RKO (cell line): ENCODE data around the gene WSB1.
"Not testable (repeated sequence)": the region's sequence is repeated elsewhere in the genome, so short reads cannot be mapped to it uniquely, and the experiment has no call there.

Source experiments
- DNase-seq: peaks from one replicate; pipeline ENCODE4 v3.0.0-alpha.2; 2016; ENCODE audit warnings: low spot score

The WSB1 gene, protein sequence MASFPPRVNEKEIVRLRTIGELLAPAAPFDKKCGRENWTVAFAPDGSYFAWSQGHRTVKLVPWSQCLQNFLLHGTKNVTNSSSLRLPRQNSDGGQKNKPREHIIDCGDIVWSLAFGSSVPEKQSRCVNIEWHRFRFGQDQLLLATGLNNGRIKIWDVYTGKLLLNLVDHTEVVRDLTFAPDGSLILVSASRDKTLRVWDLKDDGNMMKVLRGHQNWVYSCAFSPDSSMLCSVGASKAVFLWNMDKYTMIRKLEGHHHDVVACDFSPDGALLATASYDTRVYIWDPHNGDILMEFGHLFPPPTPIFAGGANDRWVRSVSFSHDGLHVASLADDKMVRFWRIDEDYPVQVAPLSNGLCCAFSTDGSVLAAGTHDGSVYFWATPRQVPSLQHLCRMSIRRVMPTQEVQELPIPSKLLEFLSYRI

DNA sequence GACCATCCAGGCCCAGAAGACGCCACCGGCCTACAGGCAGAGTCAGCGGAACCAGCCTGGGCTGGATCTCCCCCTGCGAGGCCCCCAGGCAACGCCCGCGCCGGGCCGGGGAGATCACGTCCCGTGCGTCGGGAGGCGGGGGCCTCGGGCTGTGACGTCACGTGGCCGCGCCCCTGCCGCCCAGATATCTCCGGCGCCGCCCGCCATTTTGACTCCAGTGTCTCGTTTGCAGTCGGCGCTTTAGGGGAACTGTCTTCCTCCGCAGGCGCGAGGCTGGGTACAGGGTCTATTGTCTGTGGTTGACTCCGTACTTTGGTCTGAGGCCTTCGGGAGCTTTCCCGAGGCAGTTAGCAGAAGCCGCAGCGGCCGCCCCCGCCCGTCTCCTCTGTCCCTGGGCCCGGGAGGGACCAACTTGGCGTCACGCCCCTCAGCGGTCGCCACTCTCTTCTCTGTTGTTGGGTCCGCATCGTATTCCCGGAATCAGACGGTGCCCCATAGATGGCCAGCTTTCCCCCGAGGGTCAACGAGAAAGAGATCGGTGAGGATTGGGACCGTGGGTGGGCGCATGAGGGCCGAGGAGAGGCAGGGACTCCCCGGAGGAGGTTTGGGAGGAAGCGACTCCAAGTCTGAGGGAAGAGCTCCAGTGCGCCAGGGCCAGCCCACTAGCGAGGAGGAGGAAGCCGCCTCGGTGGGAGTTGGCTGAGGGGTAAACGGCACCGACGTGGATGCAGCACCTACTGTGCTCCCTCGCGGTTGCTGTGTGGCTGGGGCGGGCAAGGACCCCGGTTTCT, at the start of gene WSB1:
Gene WSB1 (plus strand): TSS at position 217 of the 791 bp plus-strand sequence. CDS start 282 bp downstream, at position 499.
- DNase-seq = peak; percentile 94

DNA sequence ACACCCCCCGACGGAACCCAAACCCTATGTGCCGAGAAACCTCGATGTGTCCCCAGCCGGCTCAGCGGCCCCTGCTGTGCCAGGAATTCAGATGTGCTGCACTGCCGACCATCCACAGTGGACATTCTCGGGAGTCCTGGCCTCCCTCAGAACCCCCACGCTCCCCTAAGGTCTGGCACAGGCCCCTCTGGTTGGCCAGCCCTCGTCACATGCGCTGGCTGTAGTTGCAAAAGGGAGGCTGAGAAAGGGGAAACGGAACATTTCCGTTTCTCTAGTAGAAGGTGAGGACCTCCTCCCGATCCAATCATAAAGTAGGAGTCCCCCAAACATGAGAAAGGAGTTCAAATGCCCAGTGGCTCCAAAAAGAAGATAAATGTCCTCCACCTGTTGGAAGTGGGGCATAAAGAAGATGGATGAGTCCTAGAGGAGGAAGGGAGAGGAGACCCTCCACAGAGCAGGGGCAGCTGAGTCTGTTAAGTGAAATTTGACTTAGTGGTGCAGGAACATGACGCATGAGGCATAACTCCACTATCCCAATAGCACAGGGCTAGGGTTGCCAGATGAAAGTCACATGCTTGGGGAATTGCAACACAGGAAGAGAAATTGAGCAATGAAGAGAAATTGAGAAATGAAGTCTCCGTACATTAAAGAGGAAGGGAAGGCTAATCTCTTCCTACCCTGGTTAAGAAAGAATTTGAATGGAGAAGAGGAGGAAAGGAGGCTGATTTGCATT, 49.3 kb upstream of the WSB1 start:
- DNase-seq = no peak

DNA sequence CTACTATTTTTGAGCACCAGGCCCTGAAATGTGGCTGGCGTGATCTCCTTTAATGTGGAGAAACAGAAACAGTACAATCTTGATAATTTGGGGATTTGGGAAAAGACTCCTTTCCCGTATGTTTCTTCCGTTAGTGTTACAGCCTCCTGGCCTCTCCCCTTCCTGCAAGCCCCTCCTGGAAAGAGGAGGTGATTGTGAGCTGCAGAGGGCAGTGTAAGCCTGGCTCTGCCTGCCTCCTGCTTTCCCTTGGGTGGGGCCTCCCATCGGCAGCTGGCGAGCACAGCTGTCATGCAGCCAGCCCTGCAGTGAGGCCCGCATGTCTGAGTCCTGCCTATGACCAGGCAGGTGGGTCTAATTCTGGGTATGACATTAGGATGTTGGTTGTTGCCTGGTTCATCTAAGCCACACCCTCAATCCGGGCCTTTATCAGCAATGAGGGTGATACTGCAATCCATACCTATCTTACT, 48.7 kb upstream of the WSB1 start:
- DNase-seq = peak; percentile 85

DNA sequence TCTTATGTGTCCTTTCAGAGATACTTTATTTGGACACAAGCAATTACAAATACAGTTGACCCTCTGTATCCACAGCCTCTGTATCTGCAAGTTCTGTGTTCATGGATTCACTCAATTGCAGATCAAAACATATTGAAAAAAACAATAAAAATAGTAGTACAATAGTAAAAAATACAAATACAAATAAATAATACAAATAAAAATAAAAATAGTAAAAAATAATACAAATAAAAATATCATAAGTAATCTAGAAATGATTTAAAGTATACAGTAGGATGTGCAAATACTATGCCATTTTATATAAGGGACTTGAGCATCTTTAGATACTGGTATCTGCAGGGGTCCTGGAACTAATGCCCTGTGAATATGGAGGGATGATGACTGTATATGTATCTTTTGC, 47.4 kb upstream of the WSB1 start:
- no peak for DNase-seq

DNA sequence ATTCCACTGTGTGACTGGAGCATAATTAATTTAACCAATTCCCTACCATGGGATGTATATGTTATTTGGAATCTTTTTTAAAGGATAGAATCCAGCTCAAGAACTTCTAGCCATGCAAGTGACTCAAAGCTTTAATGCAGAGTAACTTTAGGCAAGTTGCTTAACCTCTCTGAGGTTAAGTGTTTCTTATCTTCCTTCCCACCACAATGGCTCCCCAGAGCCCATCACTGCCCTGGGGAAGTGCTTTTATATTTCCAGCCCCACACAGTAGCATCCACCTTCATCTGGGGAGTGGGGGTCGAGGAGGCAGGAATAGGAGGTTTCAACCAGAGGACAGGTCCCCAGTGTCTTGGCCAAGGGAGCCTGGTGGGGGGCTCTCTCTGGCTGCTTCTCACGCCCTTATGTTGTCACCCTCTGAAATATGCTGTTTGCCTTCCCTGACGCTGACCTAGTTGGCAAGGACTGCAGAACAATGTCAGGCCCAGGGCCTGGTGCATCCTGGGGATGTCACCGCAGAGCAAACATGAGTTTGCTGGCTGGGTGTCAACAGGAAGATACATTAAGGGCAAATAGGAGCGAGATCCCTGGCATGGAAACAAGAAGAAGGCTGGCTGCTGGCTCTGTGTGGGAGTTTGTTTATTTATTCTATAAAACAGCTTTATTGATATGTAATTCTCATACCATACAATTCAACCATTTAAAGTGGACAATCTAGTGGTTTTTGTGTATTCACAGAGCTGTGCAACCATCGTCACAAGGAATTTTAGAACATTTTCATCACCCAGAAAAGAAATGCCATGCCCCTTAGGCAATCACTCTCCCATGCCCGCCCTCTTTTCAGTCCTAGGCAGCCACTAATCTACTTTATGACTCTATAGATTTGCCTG, 46.6 kb upstream of the WSB1 start:
- no peak for DNase-seq

DNA sequence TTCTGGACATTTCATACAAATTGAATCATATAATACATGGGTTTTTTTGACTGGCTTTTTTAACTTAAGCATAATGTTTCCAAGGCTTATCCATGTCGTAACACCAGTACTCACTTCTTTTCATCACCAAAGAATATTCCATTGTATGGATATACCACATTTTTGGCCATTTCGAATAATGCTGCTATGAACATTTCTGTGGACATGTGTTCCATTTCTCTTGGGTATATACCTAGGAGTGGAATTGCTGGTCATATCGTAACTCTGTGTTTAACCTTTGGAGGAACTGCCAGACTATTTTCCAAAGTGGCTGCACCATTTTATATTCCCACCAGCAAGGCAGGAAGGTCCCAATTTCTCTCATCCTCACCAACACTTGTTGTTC, 46.0 kb upstream of the WSB1 start:
- DNase-seq = no peak

DNA sequence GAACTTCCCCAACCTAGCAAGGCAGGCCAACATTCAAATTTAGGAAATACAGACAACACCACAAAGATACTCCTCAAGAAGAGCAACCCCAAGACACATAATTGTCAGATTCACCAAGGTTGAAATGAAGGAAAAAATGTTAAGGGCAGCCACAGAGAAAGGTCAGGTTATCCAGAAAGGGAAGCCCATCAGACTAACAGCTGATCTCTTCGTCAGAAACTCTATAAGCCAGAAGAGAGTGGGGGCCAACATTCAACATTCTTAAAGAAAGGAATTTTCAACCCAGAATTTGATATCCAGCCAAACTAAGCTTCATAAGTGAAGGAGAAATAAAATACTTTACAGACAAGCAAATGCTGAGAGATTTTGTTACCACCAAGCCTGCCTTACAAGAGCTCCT, 43.1 kb upstream of the WSB1 start:
- not testable (repeated sequence) for DNase-seq

DNA sequence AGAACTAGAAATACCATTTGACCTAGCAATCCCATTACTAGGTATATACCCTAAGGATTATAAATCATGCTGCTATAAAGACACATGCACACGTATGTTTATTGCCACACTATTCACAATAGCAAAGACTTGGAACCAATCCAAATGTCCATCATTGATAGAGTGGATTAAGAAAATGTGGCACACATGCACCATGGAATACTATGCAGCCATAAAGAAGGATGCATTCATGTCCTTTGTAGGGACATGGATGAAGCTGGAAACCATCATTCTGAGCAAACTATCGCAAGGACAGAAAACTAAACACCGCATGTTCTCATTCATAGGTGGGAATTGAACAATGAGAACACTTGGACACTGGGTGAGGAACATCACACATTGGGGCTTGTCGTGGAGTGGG, 39.1 kb upstream of the WSB1 start:
- DNase-seq = not testable (repeated sequence)

DNA sequence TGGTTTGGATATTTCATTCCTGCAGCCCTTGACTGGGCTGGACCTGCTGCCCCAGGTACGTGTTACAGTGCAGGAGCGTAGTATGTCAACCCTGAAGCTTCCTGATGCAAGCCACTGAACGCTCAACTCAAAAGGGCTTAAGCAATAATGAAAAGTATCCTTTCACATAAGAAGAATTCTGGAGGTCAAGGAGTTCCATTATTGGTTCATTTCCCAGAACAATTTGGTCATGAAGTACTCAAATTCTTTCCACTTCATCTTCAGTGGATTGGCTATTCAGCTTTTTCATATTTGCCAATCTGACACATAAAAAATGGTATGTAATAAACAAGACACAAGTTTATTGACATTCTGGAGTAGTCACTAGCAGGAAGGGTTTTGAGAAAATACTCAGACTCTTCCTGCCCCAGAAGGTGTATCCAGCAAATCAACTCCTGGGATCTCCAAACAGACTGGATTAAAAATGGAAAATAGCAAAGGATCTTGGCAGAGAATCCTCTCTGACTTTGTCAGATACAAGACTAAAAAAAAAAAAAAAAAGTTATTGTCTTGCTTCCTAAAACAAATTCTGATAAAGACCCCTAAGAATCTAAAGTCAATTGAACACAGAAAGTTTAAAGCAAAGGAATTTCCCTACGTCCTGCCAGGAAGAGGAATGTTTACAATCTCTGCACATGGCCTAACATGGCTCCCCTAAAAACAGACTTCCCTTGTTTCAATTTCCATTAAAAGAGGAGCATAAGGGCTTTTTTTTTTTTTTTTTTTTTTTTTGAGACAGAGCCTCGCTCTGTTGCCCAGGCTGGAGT, 37.5 kb upstream of the WSB1 start:
- no peak for DNase-seq

DNA sequence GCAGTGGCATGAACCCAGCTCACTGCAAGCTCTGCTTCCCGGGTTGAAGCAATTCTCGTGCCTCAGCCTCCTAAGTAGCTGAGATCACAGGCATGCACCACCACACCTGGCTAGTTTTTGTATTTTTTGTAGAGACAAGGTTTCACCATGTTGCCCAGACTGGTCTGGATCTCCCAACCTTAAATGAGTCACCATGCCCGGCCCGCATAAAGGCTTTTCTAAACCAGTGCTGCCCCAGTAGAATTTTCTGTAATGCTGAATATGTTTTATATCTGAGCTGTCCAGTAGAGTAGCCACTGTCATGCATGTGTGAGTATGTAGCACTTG, 36.9 kb upstream of the WSB1 start:
- DNase-seq = no peak

DNA sequence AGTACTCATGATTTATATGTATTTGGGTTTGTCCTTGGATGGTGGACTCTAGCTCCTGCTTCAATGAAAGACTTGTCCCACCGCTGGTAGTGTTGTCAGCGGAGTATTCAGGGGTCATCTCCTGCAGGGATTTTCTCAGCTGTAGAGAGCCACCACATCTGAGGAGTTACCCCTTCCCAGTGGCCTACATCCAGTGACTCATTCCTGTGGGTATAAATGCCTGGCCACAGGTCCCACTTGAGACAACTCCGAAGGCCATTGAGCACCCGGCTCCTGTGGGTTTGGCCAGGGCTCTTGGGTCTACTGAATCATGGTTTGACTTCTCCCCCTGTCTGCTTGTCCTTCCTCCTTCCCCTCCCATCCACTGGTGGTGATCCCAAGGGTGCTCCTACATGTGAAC, 34.6 kb upstream of the WSB1 start:
- no peak for DNase-seq

DNA sequence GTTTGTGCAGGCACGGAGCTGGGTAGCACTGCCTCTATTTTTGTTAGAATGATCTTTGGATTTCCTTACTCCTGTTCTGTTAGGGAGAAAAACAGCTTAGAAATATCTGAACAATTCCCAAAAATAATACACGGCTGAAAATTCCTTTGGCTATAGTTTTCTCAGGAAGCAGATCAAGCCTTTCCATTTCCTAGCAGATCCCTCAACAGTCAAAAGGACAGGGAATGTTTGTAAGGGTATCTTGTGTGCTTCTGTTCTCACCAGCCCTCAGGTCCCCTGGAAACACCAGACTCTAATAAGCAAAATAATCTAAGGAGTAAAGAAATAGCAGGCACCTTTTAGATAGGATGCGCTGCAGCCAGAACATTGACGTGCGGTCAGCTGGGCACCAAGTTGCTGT, 30.5 kb upstream of the WSB1 start:
- no peak for DNase-seq

DNA sequence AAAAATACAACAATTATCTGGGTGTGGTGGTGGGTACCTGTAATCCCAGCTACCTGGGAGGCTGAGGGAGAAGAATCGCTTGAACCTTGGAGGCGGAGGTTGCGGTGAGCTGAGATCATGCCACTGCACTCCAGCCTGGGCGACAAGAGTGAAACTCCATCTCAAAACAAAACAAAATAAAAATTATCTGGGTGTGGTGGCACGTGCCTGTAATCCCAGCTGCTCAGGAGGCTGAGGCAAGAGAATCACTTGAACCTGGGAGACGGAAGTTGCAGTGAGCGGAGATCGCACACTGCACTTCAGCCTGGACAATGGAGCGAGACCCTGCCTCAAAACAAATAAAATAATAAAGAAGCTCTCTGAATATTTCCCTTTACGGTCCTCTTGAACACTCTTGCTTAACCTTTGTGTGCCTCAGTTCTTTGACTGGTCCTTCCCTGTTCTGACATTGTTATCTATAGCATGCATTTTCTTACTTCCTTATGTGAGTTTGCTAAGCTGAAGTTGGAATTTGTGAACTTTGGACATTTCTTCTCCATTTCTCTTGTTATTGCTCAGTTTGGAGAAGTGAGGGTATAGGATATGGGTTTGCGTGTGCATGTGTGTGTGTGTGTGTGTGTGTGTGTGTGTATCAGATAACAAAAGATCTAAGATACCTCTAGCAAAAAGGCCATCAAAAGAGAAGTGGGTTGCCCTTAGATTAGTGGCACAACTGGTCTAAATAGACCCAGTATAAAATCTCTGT, 29.7 kb upstream of the WSB1 start:
- no peak for DNase-seq

DNA sequence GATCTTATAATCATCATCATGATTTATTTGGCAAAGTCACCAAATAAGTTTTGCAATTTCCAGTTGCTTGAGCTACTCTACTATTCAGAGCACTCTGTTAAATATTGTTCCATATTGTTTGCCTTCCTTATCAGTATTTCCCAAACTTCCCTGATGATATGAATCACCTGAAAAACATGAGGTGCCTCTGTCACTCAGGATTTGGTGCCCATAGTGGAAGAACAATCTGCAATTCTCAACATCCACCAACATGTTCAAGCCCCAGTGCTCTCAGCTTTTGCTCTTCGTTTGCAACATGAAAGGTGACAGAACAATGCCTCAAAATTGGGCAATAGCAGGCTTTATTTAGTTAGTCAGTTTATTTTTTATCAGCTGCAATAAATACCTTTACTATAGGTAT, 28.6 kb upstream of the WSB1 start:
- DNase-seq = no peak

DNA sequence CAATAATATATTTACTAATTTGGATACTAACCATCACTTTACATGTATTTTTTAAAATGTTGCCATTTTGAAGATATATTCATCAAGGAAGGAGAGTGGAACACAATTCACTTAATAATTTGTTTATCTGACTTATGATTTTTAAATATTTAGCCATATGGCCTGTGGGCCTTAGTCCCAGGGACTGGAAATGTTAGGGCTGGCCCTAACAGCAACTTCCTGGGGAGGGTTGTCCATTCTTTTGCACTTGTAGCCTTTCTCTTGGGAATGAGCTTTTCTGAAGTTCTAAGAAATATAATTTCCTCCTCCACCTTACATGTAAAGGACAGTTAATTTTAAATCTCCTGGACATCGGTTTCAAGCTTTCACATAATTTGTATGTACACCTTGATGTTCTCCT, 27.7 kb upstream of the WSB1 start:
- DNase-seq = no peak

DNA sequence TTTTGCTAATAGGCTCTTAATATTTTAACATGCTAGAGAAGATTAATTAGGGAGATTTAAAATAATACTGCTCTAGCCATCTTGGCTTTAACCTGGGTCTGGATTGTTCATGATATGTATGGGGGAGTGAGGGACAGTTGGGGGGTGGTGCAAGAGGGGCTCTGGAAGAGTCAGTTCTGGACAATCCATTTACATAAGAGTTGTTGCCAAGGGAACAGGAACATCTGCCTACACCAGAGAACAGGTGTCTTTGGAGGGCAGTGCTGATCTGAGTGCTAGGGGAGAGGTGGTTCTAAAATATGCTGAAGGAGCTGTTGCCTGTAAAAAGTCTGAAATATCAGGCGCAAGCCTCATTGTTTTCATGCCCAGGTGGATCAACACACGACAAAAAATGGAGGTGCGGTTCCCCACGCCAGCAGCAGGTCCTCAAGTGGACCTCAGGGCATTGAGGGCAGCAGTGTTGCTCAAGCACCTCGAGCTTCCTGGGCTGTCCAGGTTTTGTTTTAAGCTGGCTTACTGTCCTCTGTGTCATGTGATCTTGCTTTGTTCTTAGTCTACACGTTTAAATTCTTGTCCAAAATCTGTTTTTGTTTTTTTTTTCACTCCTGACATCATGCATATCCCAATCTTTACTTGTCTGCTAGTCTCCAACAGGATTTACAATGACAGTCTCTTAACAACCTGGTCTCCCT, 25.4 kb upstream of the WSB1 start:
- DNase-seq = no peak

DNA sequence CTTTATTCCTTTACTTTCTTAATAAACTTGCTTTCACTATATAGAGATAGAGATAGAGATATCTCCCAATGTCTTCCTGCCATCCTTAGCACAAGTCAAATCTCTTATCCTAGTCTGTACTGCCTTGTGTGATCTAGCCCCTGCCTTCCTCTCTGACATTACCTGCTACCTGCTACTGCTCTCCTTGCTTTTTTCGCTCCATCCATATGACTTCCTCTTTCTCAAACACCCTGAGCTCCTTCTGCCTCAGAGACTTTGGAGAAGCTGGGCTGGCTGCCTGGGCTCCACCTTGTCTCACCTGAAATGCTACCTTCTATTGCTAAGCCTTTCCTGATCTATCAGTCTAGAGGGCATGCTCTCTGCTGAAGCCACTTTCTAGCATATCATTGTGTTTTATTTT, 24.7 kb upstream of the WSB1 start:
- DNase-seq = no peak

DNA sequence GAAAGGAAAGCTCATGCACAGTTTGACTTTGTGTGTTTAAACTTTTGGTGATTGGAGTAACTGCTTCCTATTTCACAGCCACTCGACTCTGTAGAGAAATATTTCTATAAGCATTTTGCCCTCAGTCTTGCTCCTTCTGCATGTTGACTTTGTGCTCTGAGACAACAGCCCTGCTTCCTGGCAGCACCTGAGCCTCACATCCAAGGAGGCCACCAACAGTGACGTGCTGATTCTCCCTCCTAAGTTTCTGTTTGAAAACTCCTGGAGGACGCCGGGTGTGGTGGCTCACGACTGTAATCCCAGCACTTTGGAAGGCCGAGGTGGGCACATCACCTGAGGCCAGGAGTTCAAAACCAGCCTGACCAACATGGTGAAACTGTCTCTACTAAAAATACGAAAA, 23.9 kb upstream of the WSB1 start:
- DNase-seq = no peak

DNA sequence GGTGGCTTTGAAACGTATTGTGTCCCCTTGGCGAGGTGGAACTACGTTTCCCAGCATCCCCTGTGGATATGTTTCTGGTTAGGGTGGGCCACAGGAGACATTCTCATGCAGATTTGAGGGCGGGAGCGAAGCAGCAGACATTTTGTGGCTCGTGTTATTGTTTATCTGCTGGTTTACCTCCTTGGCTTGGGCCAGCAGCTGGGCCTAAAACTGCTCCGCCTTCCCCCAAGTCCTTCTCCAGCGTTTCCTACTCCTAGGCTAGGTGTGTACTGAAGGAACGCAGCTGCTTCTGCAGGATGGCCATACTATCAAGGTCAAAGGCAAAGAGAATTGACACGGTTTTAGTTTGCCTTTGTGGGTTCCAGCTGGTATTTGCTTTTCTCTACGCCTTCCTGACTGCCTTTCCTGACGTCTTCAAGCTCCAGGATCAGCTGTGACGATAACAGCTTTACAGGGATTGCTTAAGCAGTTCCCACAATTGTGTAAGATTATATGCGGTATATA, 17.2 kb upstream of the WSB1 start:
- DNase-seq = no peak
